Measurements from ENCODE around the gene EPS15.
"Not testable (repeated sequence)": the region's sequence is repeated elsewhere in the genome, so short reads cannot be mapped to it uniquely, and the experiment has no call there.

GRCh38 chr1:51390641-51391040 lies 128.4 kb downstream of the EPS15 start:
- not testable (repeated sequence) for TF ChIP-seq CTCF (IDR thresholded peaks at IDR 0.05); POLR2AphosphoS5 (IDR thresholded peaks at IDR 0.05; ENCODE audit: low read depth, low read length); SIN3A (IDR thresholded peaks at IDR 0.05; ENCODE audit: borderline replicate concordance, insufficient read depth, low read depth, low read length); TCF7L2 (IDR thresholded peaks at IDR 0.05; ENCODE audit: low read depth, low read length)
- TF ChIP-seq, protein P1, sequence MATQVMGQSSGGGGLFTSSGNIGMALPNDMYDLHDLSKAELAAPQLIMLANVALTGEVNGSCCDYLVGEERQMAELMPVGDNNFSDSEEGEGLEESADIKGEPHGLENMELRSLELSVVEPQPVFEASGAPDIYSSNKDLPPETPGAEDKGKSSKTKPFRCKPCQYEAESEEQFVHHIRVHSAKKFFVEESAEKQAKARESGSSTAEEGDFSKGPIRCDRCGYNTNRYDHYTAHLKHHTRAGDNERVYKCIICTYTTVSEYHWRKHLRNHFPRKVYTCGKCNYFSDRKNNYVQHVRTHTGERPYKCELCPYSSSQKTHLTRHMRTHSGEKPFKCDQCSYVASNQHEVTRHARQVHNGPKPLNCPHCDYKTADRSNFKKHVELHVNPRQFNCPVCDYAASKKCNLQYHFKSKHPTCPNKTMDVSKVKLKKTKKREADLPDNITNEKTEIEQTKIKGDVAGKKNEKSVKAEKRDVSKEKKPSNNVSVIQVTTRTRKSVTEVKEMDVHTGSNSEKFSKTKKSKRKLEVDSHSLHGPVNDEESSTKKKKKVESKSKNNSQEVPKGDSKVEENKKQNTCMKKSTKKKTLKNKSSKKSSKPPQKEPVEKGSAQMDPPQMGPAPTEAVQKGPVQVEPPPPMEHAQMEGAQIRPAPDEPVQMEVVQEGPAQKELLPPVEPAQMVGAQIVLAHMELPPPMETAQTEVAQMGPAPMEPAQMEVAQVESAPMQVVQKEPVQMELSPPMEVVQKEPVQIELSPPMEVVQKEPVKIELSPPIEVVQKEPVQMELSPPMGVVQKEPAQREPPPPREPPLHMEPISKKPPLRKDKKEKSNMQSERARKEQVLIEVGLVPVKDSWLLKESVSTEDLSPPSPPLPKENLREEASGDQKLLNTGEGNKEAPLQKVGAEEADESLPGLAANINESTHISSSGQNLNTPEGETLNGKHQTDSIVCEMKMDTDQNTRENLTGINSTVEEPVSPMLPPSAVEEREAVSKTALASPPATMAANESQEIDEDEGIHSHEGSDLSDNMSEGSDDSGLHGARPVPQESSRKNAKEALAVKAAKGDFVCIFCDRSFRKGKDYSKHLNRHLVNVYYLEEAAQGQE (IDR thresholded peaks at IDR 0.05; ENCODE audit: insufficient read depth in 1 of 2, low read depth in 2 of 2, low read length in 1 of 2): not testable (repeated sequence)

All from Panc1 (cell line).